Measurements from ENCODE around the gene CA10.

- TF ChIP-seq CTCF (IDR thresholded peaks at IDR 0.05; ENCODE audit: insufficient read depth, low read length) (no peak), POLR2AphosphoS5 (IDR thresholded peaks at IDR 0.05; ENCODE audit: low read depth) (no peak), SPI1 (IDR thresholded peaks at IDR 0.05; ENCODE audit: borderline replicate concordance, low read depth) (no peak)
- TF ChIP-seq, protein P1, sequence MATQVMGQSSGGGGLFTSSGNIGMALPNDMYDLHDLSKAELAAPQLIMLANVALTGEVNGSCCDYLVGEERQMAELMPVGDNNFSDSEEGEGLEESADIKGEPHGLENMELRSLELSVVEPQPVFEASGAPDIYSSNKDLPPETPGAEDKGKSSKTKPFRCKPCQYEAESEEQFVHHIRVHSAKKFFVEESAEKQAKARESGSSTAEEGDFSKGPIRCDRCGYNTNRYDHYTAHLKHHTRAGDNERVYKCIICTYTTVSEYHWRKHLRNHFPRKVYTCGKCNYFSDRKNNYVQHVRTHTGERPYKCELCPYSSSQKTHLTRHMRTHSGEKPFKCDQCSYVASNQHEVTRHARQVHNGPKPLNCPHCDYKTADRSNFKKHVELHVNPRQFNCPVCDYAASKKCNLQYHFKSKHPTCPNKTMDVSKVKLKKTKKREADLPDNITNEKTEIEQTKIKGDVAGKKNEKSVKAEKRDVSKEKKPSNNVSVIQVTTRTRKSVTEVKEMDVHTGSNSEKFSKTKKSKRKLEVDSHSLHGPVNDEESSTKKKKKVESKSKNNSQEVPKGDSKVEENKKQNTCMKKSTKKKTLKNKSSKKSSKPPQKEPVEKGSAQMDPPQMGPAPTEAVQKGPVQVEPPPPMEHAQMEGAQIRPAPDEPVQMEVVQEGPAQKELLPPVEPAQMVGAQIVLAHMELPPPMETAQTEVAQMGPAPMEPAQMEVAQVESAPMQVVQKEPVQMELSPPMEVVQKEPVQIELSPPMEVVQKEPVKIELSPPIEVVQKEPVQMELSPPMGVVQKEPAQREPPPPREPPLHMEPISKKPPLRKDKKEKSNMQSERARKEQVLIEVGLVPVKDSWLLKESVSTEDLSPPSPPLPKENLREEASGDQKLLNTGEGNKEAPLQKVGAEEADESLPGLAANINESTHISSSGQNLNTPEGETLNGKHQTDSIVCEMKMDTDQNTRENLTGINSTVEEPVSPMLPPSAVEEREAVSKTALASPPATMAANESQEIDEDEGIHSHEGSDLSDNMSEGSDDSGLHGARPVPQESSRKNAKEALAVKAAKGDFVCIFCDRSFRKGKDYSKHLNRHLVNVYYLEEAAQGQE (IDR thresholded peaks at IDR 0.05; ENCODE audit: insufficient replicate concordance, low read depth) = no peak
Measured at GRCh38 chr17:51601622-51602261, 556.8 kb downstream of the CA10 start.

Measured in HL-60 (cell line).